ENCODE results near the gene STARD5. TPM values are rescaled to one million over a fixed set of nuclear protein-coding genes. Genes with fewer than 3 reads are reported as not detected.

The STARD5 gene
- total and polyA plus RNA-seq, 9 of the 15 experiments (the other 6 are each of a cell fraction or from before 2014, with no cell fraction given): 1.7 to 5.7 (median 2.2) TPM

DNA sequence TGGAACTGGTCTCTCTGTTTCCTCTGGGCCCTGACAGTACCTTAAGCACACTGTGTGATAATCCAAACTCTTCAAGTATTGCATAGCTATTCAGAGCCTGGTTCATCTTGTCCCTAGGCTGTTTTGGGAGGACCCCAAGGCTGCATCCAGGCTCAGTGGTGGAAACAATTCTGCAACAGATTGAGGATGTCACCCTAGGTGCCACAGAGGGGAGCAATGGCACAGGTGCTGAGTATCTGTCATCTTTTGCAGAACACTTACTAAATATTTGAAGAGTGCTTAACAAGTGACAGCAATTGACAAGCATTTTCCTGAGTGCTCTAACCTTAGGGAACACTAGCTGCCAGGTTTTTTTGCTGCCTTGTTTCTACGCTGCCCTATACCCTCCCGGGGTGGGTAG, 27.8 kb downstream of the STARD5 start (continued):
- TF ChIP-seq, protein P1, sequence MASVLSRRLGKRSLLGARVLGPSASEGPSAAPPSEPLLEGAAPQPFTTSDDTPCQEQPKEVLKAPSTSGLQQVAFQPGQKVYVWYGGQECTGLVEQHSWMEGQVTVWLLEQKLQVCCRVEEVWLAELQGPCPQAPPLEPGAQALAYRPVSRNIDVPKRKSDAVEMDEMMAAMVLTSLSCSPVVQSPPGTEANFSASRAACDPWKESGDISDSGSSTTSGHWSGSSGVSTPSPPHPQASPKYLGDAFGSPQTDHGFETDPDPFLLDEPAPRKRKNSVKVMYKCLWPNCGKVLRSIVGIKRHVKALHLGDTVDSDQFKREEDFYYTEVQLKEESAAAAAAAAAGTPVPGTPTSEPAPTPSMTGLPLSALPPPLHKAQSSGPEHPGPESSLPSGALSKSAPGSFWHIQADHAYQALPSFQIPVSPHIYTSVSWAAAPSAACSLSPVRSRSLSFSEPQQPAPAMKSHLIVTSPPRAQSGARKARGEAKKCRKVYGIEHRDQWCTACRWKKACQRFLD (CRISPR knock-in tag; IDR thresholded peaks at IDR 0.05): no peak
- TF ChIP-seq, protein P2, sequence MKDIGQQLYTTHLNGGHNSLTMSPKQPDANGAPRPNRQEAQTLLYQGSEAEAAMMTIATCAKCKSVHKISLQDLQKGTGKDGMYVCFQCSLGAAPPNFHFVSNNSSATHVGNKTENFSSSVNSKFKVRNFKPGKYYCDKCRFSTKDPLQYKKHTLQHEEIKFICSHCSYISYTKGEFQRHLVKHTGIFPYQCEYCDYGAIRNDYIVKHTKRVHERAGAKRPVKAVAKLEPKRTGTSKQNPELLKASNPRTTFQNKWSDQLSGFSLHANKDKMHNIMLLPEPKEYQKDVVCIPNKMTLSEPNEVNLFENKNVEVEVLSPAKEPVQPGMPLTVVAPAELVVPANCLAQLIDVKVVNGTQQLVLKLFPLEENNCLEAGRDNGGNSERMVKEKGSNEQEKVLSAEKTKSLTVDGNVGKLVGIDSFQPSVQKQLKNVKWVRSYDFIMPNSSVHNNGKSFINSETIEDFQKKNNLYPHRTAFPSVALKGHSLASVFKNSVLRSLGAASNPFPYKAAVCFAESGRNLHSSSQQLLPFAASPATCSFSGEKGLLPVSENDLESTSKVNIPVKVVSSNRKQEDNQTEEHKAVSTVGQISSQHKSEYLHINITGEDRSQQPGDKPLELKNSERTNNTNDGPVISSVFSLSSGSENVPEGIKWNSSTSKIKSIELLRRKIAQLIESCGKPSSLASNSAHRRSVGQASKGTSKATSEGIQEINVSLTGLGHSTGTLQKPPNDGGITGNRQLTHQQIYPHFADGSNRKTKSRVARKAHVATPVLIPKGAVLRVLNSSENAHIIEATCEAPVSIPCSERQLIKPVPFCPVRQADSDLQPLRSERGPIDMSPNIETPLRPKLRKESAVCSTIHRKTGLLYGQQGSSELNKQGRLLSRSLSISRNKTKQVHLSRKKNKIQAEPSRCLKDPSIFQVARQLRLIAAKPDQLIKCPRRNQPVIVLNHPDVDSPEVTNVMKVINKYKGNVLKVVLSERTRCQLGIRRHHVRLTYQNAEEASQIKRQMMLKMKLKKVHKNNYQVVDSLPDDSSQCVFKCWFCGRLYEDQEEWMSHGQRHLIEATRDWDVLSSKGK (CRISPR knock-in tag; IDR thresholded peaks at IDR 0.05): no peak
- TF ChIP-seq ZEB2 (IDR thresholded peaks at IDR 0.05): no peak
- TF ChIP-seq CREBBP (IDR thresholded peaks at IDR 0.05; ENCODE audit: low read depth, low read length): no peak
- no peak for TF ChIP-seq ZKSCAN3 (CRISPR knock-in tag; IDR thresholded peaks at IDR 0.05)
- TF ChIP-seq CTBP1 (IDR thresholded peaks at IDR 0.05; ENCODE audit: borderline replicate concordance): no peak
